ENCODE data around the gene AHDC1.
"Not testable (repeated sequence)": the region's sequence is repeated elsewhere in the genome, so short reads cannot be mapped to it uniquely, and the experiment has no call there.

- not testable (repeated sequence) for TF ChIP-seq POLR2A, EP300 (IDR thresholded peaks at IDR 0.05)
Observed at GRCh38 chr1:27619782-27620438, 16.0 kb upstream of the AHDC1 start.
